WERI-Rb-1 (cell line): Measurements from ENCODE around the gene SEPTIN1.
"Not testable (repeated sequence)": the region's sequence is repeated elsewhere in the genome, so short reads cannot be mapped to it uniquely, and the experiment has no call there.

Source experiments
- DNase-seq: peaks from one replicate; pipeline ENCODE4 v3.0.0-alpha.2; 2020
- H3K27ac ChIP-seq: fragments of 250-450 bp; sonication (Bioruptor Pico); 2 replicates; pipeline ENCODE4 v1.5.1; 2020; ENCODE audit warnings: mild to moderate bottlenecking, moderate library complexity
- H3K27me3 ChIP-seq: fragments of 250-450 bp; sonication (Bioruptor Pico); 2 replicates; pipeline ENCODE4 v1.5.1; 2021; ENCODE audit warnings: mild to moderate bottlenecking, low read depth, moderate library complexity; ENCODE audit not compliant: insufficient read depth, severe bottlenecking
- H3K36me3 ChIP-seq: fragments of 250-450 bp; sonication (Bioruptor Pico); 2 replicates; pipeline ENCODE4 v1.5.1; 2020; ENCODE audit warnings: mild to moderate bottlenecking, moderate library complexity
- H3K4me3 ChIP-seq: 2 replicates; pipeline ENCODE4 v1.5.1; 2011; ENCODE audit warnings: low read depth, mild to moderate bottlenecking, control low read depth, low read length
- H3K9me3 ChIP-seq: fragments of 250-450 bp; sonication (Bioruptor Pico); 2 replicates; pipeline ENCODE4 v1.5.1; 2021; ENCODE audit warnings: mild to moderate bottlenecking, moderate library complexity; ENCODE audit not compliant: severe bottlenecking
- CTCF ChIP-seq: IDR thresholded peaks from 2 replicates; pipeline ENCODE4 v1.5.1; 2011; ENCODE audit warnings: low read depth, mild to moderate bottlenecking, control low read depth, inconsistent platforms, low read length

Gene SEPTIN1

GRCh38 chr16:30351001-30351441, 31.3 kb downstream of the SEPTIN1 start:
- Histone ChIP-seq H3K27ac (no peak overlapping the region), H3K9me3 (no peaks in the 10 kb centered on the region), H3K36me3 (peaks cover 39% of the 10 kb centered on the region)

GRCh38 chr16:30350134-30350871, 32.1 kb downstream of the SEPTIN1 start:
- DNase-seq = no peak
- Histone ChIP-seq H3K36me3 (peaks cover 39% of the 10 kb centered on the region), H3K4me3 (no peak overlapping the region), H3K9me3 (no peaks in the 10 kb centered on the region), H3K27me3 (no peaks in the 10 kb centered on the region), H3K27ac (no peak overlapping the region)
- TF ChIP-seq CTCF = no peak

More at GRCh38 chr16:30351001-30351441, 31.3 kb downstream of the SEPTIN1 start:
- no peak overlapping the region for H3K4me3 ChIP-seq
- H3K27me3 ChIP-seq = no peaks in the 10 kb centered on the region
- no peak for TF ChIP-seq CTCF
- no peak for DNase-seq

- Histone ChIP-seq H3K36me3 (peaks cover 39% of the 10 kb centered on the region), H3K27ac (no peak overlapping the region), H3K27me3 (no peaks in the 10 kb centered on the region), H3K9me3 (no peaks in the 10 kb centered on the region), H3K4me3 (no peak overlapping the region)
- no peak for DNase-seq
- no peak for TF ChIP-seq CTCF
Measured at GRCh38 chr16:30349675-30350074, 32.7 kb downstream of the SEPTIN1 start.

GRCh38 chr16:30348929-30349328, 33.4 kb downstream of the SEPTIN1 start:
- Histone ChIP-seq H3K9me3 (no peaks in the 10 kb centered on the region), H3K36me3 (peaks cover 38% of the 10 kb centered on the region), H3K27me3 (no peaks in the 10 kb centered on the region), H3K27ac (no peak overlapping the region), H3K4me3 (no peak overlapping the region)
- no peak for TF ChIP-seq CTCF
- no peak for DNase-seq

GRCh38 chr16:30348113-30348512, 34.2 kb downstream of the SEPTIN1 start:
- no peaks in the 10 kb centered on the region for H3K9me3 ChIP-seq
- H3K36me3 ChIP-seq = peaks cover 30% of the 10 kb centered on the region
- TF ChIP-seq CTCF = no peak
- H3K27ac ChIP-seq = no peak overlapping the region
- H3K4me3 ChIP-seq = no peak overlapping the region
- no peak for DNase-seq
- no peaks in the 10 kb centered on the region for H3K27me3 ChIP-seq

- no peak overlapping the region for H3K27ac ChIP-seq
Measured at GRCh38 chr16:30346286-30346685, 36.1 kb downstream of the SEPTIN1 start.

GRCh38 chr16:30343491-30343820, 38.9 kb downstream of the SEPTIN1 start:
- not testable (repeated sequence) for H3K9me3 ChIP-seq, H3K27ac ChIP-seq, H3K4me3 ChIP-seq, H3K36me3 ChIP-seq, DNase-seq, H3K27me3 ChIP-seq

More at GRCh38 chr16:30346286-30346685, 36.1 kb downstream of the SEPTIN1 start:
- no peak for DNase-seq
- H3K9me3 ChIP-seq = no peaks in the 10 kb centered on the region
- no peaks in the 10 kb centered on the region for H3K27me3 ChIP-seq
- peaks cover 12% of the 10 kb centered on the region for H3K36me3 ChIP-seq
- H3K4me3 ChIP-seq = no peak overlapping the region
- TF ChIP-seq CTCF = no peak
